ENCODE measurements around the gene SRGAP3. TPM values are rescaled to one million over a fixed set of nuclear protein-coding genes. Genes with fewer than 3 reads are reported as not detected.
A peak's percentile ranks its signal among the peaks of the same experiment; 100 is the strongest.

The SRGAP3 gene
- total RNA-seq, 4 donors from 2014 or later: 2.0 to 6.9 (median 4.8) TPM

GRCh38 chr3:9111417-9111816 is 138.0 kb downstream of the SRGAP3 start:
- TF ChIP-seq EP300 (IDR thresholded peaks at IDR 0.05) (no peak), POLR2AphosphoS5 (IDR thresholded peaks at IDR 0.05) (no peak), POLR2A (IDR thresholded peaks at IDR 0.05) (no peak), CTCF (IDR thresholded peaks at IDR 0.05) (no peak)
- WGBS, 2 donors (ENCODE audit: low coverage in 1 of 2): 82 to 87% methylated on average over 6 to 7 of the region's 7 CpGs
- ATAC-seq: no peak
- no peaks in the 10 kb centered on the region for H3K27me3 ChIP-seq
- H3K4me3 ChIP-seq: no peak overlapping the region
- H3K4me1 ChIP-seq: peaks cover 0 to 21% (median 0%) of the 10 kb centered on the region in 3 donors
- no peaks in the 10 kb centered on the region for H3K9me3 ChIP-seq
- H3K36me3 ChIP-seq: no peaks in the 10 kb centered on the region
- H3K27ac ChIP-seq: no peak overlapping the region

GRCh38 chr3:9110802-9111201 is 138.6 kb downstream of the SRGAP3 start:
- Histone ChIP-seq H3K9me3 (no peaks in the 10 kb centered on the region), H3K27ac (no peak overlapping the region), H3K4me3 (no peak overlapping the region), H3K36me3 (no peaks in the 10 kb centered on the region), H3K27me3 (no peaks in the 10 kb centered on the region), H3K4me1 (peaks cover 0 to 21% (median 0%) of the 10 kb centered on the region in 3 donors)
- 90 to 100% methylated on average over 4 of the region's 5 CpGs for WGBS, 2 donors (ENCODE audit: low coverage in 1 of 2)
- TF ChIP-seq POLR2A (IDR thresholded peaks at IDR 0.05): no peak
- ATAC-seq: no peak

- peaks cover 0 to 21% (median 0%) of the 10 kb centered on the region in 3 donors for H3K4me1 ChIP-seq
- H3K27ac ChIP-seq: no peak overlapping the region
- H3K9me3 ChIP-seq: no peaks in the 10 kb centered on the region
- no peak for TF ChIP-seq CTCF (IDR thresholded peaks at IDR 0.05)
- no peak for TF ChIP-seq EP300 (IDR thresholded peaks at IDR 0.05)
- no peak for TF ChIP-seq POLR2AphosphoS5 (IDR thresholded peaks at IDR 0.05)
- no peak for TF ChIP-seq POLR2A (IDR thresholded peaks at IDR 0.05)
- H3K27me3 ChIP-seq: no peaks in the 10 kb centered on the region
- H3K4me3 ChIP-seq: no peak overlapping the region
- ATAC-seq: no peak
- WGBS, 2 donors (ENCODE audit: low coverage in 1 of 2): 78 to 79% methylated on average over 4 to 10 of the region's 12 CpGs
- no peaks in the 10 kb centered on the region for H3K36me3 ChIP-seq
Measured at GRCh38 chr3:9110316-9110715, 139.1 kb downstream of the SRGAP3 start.

GRCh38 chr3:9109568-9109914 is 139.9 kb downstream of the SRGAP3 start:
- Histone ChIP-seq H3K4me1 (peaks cover 0 to 21% (median 0%) of the 10 kb centered on the region in 3 donors), H3K36me3 (peaks cover 0 to 3% of the 10 kb centered on the region in 2 donors), H3K4me3 (no peak overlapping the region), H3K9me3 (no peaks in the 10 kb centered on the region), H3K27me3 (no peaks in the 10 kb centered on the region), H3K27ac (no peak overlapping the region)
- no peak for TF ChIP-seq POLR2AphosphoS5 (IDR thresholded peaks at IDR 0.05)
- TF ChIP-seq POLR2A (IDR thresholded peaks at IDR 0.05): no peak
- TF ChIP-seq CTCF (IDR thresholded peaks at IDR 0.05): no peak
- TF ChIP-seq EP300 (IDR thresholded peaks at IDR 0.05): no peak
- peak; percentile 2 for ATAC-seq
- 86 to 92% methylated on average over 2 of the region's 3 CpGs for WGBS, 2 donors (ENCODE audit: low coverage in 1 of 2)

- no peak for TF ChIP-seq EP300 (IDR thresholded peaks at IDR 0.05)
- TF ChIP-seq POLR2A (IDR thresholded peaks at IDR 0.05): no peak
- TF ChIP-seq POLR2AphosphoS5 (IDR thresholded peaks at IDR 0.05): no peak
- TF ChIP-seq CTCF (IDR thresholded peaks at IDR 0.05): no peak
- Histone ChIP-seq H3K9me3 (no peaks in the 10 kb centered on the region), H3K36me3 (peaks cover 0 to 9% of the 10 kb centered on the region in 2 donors), H3K4me1 (peaks cover 0 to 21% (median 0%) of the 10 kb centered on the region in 3 donors), H3K27ac (no peak overlapping the region), H3K27me3 (no peaks in the 10 kb centered on the region), H3K4me3 (no peak overlapping the region)
- 57 to 58% methylated on average over 6 to 7 of the region's 8 CpGs for WGBS, 2 donors (ENCODE audit: low coverage in 1 of 2)
- ATAC-seq: peak; percentile 13
Measured at GRCh38 chr3:9108876-9109567, 140.4 kb downstream of the SRGAP3 start.

Measured in gastroesophageal sphincter (tissue), 4 donors.